ENCODE data around the gene ZNF81.
"Not testable (repeated sequence)": the region's sequence is repeated elsewhere in the genome, so short reads cannot be mapped to it uniquely, and the experiment has no call there.

ZNF81 gene

DNA sequence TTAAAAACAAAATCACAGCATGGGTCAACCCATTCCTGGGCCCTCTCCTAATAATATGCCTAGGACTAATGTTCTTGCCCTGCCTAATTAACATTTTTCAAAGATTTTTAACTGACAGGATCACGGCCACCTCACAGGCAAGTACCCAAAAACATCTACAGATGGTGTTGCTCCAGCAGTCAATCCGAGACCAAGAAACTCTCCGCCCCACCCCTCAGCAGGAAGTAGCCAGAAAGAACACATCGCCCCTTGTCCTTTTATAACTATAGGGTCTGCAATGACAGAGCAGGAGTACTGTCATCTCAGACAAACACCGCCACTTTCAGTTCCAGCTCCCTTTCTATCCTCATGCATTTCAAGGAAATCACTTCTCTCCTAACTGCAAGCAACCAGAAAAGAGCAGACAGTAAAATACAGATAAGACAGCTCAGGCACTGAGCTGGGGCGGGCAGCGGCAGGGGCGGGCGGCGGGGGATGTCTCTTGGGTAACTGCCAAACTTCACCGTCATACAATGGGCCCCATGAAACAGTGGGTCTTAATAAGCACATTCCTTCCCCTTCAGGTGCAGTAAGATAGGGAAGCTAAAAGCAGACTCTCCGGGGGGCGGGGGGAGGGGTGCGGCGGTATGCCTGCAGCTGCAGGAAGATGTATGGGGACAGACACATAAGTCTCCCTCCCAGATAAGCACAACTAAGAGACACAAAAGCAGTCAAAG lies 99.7 kb downstream of the ZNF81 start:
- Histone ChIP-seq H3K79me1 (ENCODE audit: low read length) (no peaks in the 10 kb centered on the region), H2BK5ac (ENCODE audit: low read length) (no peak overlapping the region), H2BK120ac (ENCODE audit: low read depth, low read length) (no peak overlapping the region), H3K36me3 (ENCODE audit: control insufficient read depth, insufficient read depth, low read length) (no peaks in the 10 kb centered on the region), H4K8ac (ENCODE audit: low read depth, low read length) (no peak overlapping the region), H3K4ac (ENCODE audit: low read depth, low read length) (no peak overlapping the region), H3K23ac (ENCODE audit: low read length) (no peak overlapping the region), H3K56ac (ENCODE audit: low read length) (no peak overlapping the region), H2BK15ac (replicated peaks; ENCODE audit: low read depth) (no peak overlapping the region), H3K4me1 (ENCODE audit: control insufficient read depth, low read depth, low read length) (no peaks in the 10 kb centered on the region), H3K9ac (ENCODE audit: low read length) (no peak overlapping the region), H4K5ac (ENCODE audit: low read length) (no peak overlapping the region), H2AK5ac (ENCODE audit: low read length) (no peak overlapping the region), H3K79me2 (ENCODE audit: control insufficient read depth, insufficient read depth, low read length) (no peaks in the 10 kb centered on the region), H3K4me2 (ENCODE audit: low read length) (no peak overlapping the region), H3K4me3 (ENCODE audit: low read length) (no peak overlapping the region), H3K27me3 (ENCODE audit: insufficient read depth, low read length, poor library complexity) (no peaks in the 10 kb centered on the region), H3K18ac (ENCODE audit: low read length) (no peak overlapping the region), H3K27ac (ENCODE audit: low read depth, low read length) (peak overlapping the region; percentile 45)
- DNase-seq = peak; percentile 47
- WGBS (ENCODE audit: extremely low coverage, insufficient coverage, low lambda C conversion rate) = no CpG with 5 or more reads among the region's 15 CpGs

DNA sequence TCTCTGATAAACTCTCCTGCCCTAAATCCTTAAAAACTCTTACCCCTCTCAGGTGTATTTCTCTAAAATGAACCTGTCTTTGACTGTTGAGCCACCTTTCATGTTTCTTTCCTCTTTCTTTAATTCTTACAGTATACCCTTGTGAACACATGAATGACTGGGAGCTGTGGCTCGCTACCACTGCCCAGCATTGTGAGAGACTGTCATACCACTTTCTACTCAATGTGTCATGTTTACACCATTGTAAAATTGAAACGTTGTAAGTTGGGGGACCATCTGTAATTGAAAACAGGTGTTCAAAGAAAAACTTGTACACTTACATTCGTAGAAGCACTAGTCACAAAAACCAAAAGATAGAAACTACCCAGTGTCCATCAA lies 100.2 kb downstream of the ZNF81 start:
- Histone ChIP-seq H3K27me3 (ENCODE audit: insufficient read depth, low read length, poor library complexity) (no peaks in the 10 kb centered on the region), H3K23ac (ENCODE audit: low read length) (no peak overlapping the region), H3K18ac (ENCODE audit: low read length) (no peak overlapping the region), H3K56ac (ENCODE audit: low read length) (no peak overlapping the region), H3K27ac (ENCODE audit: low read depth, low read length) (no peak overlapping the region), H2BK5ac (ENCODE audit: low read length) (no peak overlapping the region), H3K4me1 (ENCODE audit: control insufficient read depth, low read depth, low read length) (no peaks in the 10 kb centered on the region), H4K8ac (ENCODE audit: low read depth, low read length) (no peak overlapping the region), H4K5ac (ENCODE audit: low read length) (no peak overlapping the region), H3K9ac (ENCODE audit: low read length) (no peak overlapping the region), H3K36me3 (ENCODE audit: control insufficient read depth, insufficient read depth, low read length) (no peaks in the 10 kb centered on the region), H2AK5ac (ENCODE audit: low read length) (no peak overlapping the region), H3K79me2 (ENCODE audit: control insufficient read depth, insufficient read depth, low read length) (no peaks in the 10 kb centered on the region), H3K4ac (ENCODE audit: low read depth, low read length) (no peak overlapping the region), H3K4me3 (ENCODE audit: low read length) (no peak overlapping the region), H3K4me2 (ENCODE audit: low read length) (no peak overlapping the region), H2BK15ac (replicated peaks; ENCODE audit: low read depth) (no peak overlapping the region), H3K79me1 (ENCODE audit: low read length) (no peaks in the 10 kb centered on the region), H2BK120ac (ENCODE audit: low read depth, low read length) (no peak overlapping the region)
- WGBS (ENCODE audit: extremely low coverage, insufficient coverage, low lambda C conversion rate) = no CpG with 5 or more reads among the region's 3 CpGs
- DNase-seq = no peak

DNA sequence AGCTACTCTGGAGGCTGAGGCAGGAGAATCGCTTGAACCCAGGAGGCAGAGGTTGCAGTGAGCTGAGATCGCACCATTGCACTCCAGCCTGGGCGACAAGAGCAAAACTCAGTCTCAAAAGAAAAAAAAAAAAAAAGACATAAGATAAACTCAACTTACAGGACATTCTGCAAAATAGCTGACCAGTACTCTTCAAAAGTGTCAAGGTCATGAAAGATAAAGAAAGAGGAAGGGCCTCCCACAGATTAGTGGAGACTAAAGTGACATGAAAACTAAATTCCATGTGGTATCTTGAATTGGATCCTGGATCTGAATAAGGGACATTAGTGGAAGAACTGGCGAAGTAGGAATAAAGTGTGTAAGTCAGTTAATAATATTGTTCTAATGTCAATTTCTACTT lies 103.7 kb downstream of the ZNF81 start:
- H4K8ac ChIP-seq (ENCODE audit: low read depth, low read length) = no peak overlapping the region
- H3K56ac ChIP-seq (ENCODE audit: low read length) = no peak overlapping the region
- no peaks in the 10 kb centered on the region for H3K4me1 ChIP-seq (ENCODE audit: control insufficient read depth, low read depth, low read length)
- H4K5ac ChIP-seq (ENCODE audit: low read length) = no peak overlapping the region
- H3K18ac ChIP-seq (ENCODE audit: low read length) = no peak overlapping the region
- H3K23ac ChIP-seq (ENCODE audit: low read length) = no peak overlapping the region
- no peak overlapping the region for H3K4ac ChIP-seq (ENCODE audit: low read depth, low read length)
- H2BK15ac ChIP-seq (replicated peaks; ENCODE audit: low read depth) = no peak overlapping the region
- no peak overlapping the region for H2AK5ac ChIP-seq (ENCODE audit: low read length)
- H2BK5ac ChIP-seq (ENCODE audit: low read length) = no peak overlapping the region
- no peak overlapping the region for H2BK120ac ChIP-seq (ENCODE audit: low read depth, low read length)
- WGBS (ENCODE audit: extremely low coverage, insufficient coverage, low lambda C conversion rate) = no CpG with 5 or more reads among the region's 4 CpGs
- no peaks in the 10 kb centered on the region for H3K27me3 ChIP-seq (ENCODE audit: insufficient read depth, low read length, poor library complexity)
- no peaks in the 10 kb centered on the region for H3K79me2 ChIP-seq (ENCODE audit: control insufficient read depth, insufficient read depth, low read length)
- H3K4me2 ChIP-seq (ENCODE audit: low read length) = no peak overlapping the region
- H3K36me3 ChIP-seq (ENCODE audit: control insufficient read depth, insufficient read depth, low read length) = no peaks in the 10 kb centered on the region
- no peaks in the 10 kb centered on the region for H3K79me1 ChIP-seq (ENCODE audit: low read length)
- H3K9ac ChIP-seq (ENCODE audit: low read length) = no peak overlapping the region
- no peak for DNase-seq
- H3K27ac ChIP-seq (ENCODE audit: low read depth, low read length) = no peak overlapping the region
- H3K4me3 ChIP-seq (ENCODE audit: low read length) = no peak overlapping the region

DNA sequence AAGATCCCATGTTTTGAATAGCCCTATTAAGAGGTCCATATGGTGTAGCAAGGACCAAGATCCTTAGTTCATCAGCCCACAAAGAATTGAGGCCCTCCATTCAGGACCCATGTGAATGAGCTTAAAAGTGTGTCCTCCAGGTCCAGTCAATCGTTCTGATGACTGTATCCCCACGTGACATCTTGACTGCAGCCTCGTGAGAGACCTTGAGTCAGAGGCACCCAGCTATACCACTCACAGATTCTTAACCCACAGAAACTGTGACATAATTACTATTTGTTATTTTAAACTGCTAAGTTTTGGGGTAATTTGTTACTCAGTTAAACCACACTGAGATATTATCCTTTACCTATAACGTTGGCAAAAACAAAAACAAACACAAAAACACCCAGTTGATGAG lies 104.7 kb downstream of the ZNF81 start:
- Histone ChIP-seq H3K56ac (ENCODE audit: low read length) (no peak overlapping the region), H3K4me2 (ENCODE audit: low read length) (no peak overlapping the region), H2BK15ac (replicated peaks; ENCODE audit: low read depth) (no peak overlapping the region), H4K5ac (ENCODE audit: low read length) (no peak overlapping the region), H3K27ac (ENCODE audit: low read depth, low read length) (no peak overlapping the region), H3K23ac (ENCODE audit: low read length) (no peak overlapping the region), H3K79me1 (ENCODE audit: low read length) (no peaks in the 10 kb centered on the region), H2BK120ac (ENCODE audit: low read depth, low read length) (no peak overlapping the region), H3K18ac (ENCODE audit: low read length) (no peak overlapping the region), H2BK5ac (ENCODE audit: low read length) (no peak overlapping the region), H3K9ac (ENCODE audit: low read length) (no peak overlapping the region), H3K4me1 (ENCODE audit: control insufficient read depth, low read depth, low read length) (no peaks in the 10 kb centered on the region), H3K36me3 (ENCODE audit: control insufficient read depth, insufficient read depth, low read length) (no peaks in the 10 kb centered on the region), H3K4ac (ENCODE audit: low read depth, low read length) (no peak overlapping the region), H2AK5ac (ENCODE audit: low read length) (no peak overlapping the region), H3K79me2 (ENCODE audit: control insufficient read depth, insufficient read depth, low read length) (no peaks in the 10 kb centered on the region), H4K8ac (ENCODE audit: low read depth, low read length) (no peak overlapping the region), H3K4me3 (ENCODE audit: low read length) (no peak overlapping the region), H3K27me3 (ENCODE audit: insufficient read depth, low read length, poor library complexity) (no peaks in the 10 kb centered on the region)
- DNase-seq = no peak
- no CpG with 5 or more reads among the region's 4 CpGs for WGBS (ENCODE audit: extremely low coverage, insufficient coverage, low lambda C conversion rate)

DNA sequence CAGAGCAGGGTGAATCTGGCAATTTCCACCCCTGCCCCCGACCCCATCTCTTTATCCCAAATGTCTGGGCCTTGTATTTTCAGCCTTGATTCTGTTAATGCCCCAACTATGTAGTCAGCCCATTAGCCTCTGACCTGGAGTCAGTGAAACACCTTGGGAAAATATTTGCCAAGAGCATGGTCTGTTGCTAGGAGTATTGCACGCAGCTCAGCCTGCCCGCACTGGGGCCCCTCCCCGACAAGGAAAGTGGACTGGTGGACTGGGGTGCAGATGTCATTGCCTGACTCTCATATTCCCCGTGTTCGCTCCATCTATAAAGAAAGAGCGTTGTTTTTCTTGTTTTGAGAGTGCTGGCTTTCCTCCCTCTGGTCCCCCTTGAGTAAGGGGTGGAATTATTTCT lies 118.6 kb downstream of the ZNF81 start:
- H3K56ac ChIP-seq (ENCODE audit: low read length); H3K79me1 ChIP-seq (ENCODE audit: low read length); H3K27ac ChIP-seq (ENCODE audit: low read depth, low read length); H3K79me2 ChIP-seq (ENCODE audit: control insufficient read depth, insufficient read depth, low read length); H3K23ac ChIP-seq (ENCODE audit: low read length); H3K36me3 ChIP-seq (ENCODE audit: control insufficient read depth, insufficient read depth, low read length); H3K4me1 ChIP-seq (ENCODE audit: control insufficient read depth, low read depth, low read length); H2BK120ac ChIP-seq (ENCODE audit: low read depth, low read length); H4K5ac ChIP-seq (ENCODE audit: low read length); H3K4ac ChIP-seq (ENCODE audit: low read depth, low read length); H3K4me2 ChIP-seq (ENCODE audit: low read length); DNase-seq; H3K27me3 ChIP-seq (ENCODE audit: insufficient read depth, low read length, poor library complexity); H3K4me3 ChIP-seq (ENCODE audit: low read length); H2AK5ac ChIP-seq (ENCODE audit: low read length); H4K8ac ChIP-seq (ENCODE audit: low read depth, low read length); H2BK15ac ChIP-seq (replicated peaks; ENCODE audit: low read depth); H3K18ac ChIP-seq (ENCODE audit: low read length); H2BK5ac ChIP-seq (ENCODE audit: low read length); H3K9ac ChIP-seq (ENCODE audit: low read length): not testable (repeated sequence)
- no CpG with 5 or more reads among the region's 7 CpGs for WGBS (ENCODE audit: extremely low coverage, insufficient coverage, low lambda C conversion rate)

DNA sequence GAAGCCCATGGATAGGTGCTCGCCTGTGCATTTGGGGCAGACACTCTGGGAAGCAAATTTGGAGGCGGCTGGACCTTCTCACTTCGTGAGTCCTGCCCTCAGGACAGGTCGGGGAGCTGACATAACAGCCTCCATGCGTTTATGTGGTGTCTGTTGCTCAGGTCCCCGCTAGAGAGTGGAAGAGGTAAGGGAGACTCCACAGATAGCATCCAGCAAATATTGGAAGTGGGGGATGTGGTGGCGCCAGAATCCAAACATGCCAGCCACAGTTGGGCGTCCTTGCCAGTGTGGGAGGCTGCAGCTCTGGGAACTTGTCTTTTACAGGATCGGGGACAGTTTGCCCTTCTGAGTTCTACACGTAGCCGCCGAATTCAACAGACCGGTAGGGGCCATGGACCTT lies 119.3 kb downstream of the ZNF81 start:
- Histone ChIP-seq H2BK5ac (ENCODE audit: low read length) (no peak overlapping the region), H3K23ac (ENCODE audit: low read length) (no peak overlapping the region), H3K4me3 (ENCODE audit: low read length) (no peak overlapping the region), H3K4me2 (ENCODE audit: low read length) (no peak overlapping the region), H3K79me2 (ENCODE audit: control insufficient read depth, insufficient read depth, low read length) (no peaks in the 10 kb centered on the region), H3K56ac (ENCODE audit: low read length) (no peak overlapping the region), H2AK5ac (ENCODE audit: low read length) (no peak overlapping the region), H4K8ac (ENCODE audit: low read depth, low read length) (no peak overlapping the region), H3K4ac (ENCODE audit: low read depth, low read length) (no peak overlapping the region), H2BK15ac (replicated peaks; ENCODE audit: low read depth) (no peak overlapping the region), H2BK120ac (ENCODE audit: low read depth, low read length) (no peak overlapping the region), H3K27ac (ENCODE audit: low read depth, low read length) (no peak overlapping the region), H3K79me1 (ENCODE audit: low read length) (no peaks in the 10 kb centered on the region), H3K4me1 (ENCODE audit: control insufficient read depth, low read depth, low read length) (no peaks in the 10 kb centered on the region), H3K36me3 (ENCODE audit: control insufficient read depth, insufficient read depth, low read length) (no peaks in the 10 kb centered on the region), H3K18ac (ENCODE audit: low read length) (no peak overlapping the region), H4K5ac (ENCODE audit: low read length) (no peak overlapping the region), H3K9ac (ENCODE audit: low read length) (no peak overlapping the region), H3K27me3 (ENCODE audit: insufficient read depth, low read length, poor library complexity) (no peaks in the 10 kb centered on the region)
- no peak for DNase-seq
- WGBS (ENCODE audit: extremely low coverage, insufficient coverage, low lambda C conversion rate) = no CpG with 5 or more reads among the region's 13 CpGs
